GM12891 (cell line): ENCODE results near the gene GPC5.

Experiments used
- POLR2A ChIP-seq: IDR thresholded peaks from 2 replicates; pipeline ENCODE4 v1.6.1; 2011; ENCODE audit warnings: low read depth, low read length, control low read depth
- SPI1 ChIP-seq: IDR thresholded peaks from 2 replicates; pipeline ENCODE4 v1.6.1; 2011; ENCODE audit warnings: low read depth, low read length, control low read depth

- TF ChIP-seq POLR2A (no peak), SPI1 (no peak)
These were observed 956.2 kb downstream of the GPC5 start for GRCh38 chr13:92354583-92354982.
